Ovary (tissue), 3 donors: ENCODE data around the gene GOLGA1.

Experiments used
- CTCF ChIP-seq, 3 donors: fragments of 450-650 bp in 2 of 3; fragments of 200-600 bp in 1 of 3; IDR thresholded peaks; one replicate each; pipeline versions ENCODE4 v1.5.1 to v1.8.0; 2016 to 2022; ENCODE audit warnings: antibody characterized with exemption in 3 of 3, mild to moderate bottlenecking in 1 of 3
- EP300 ChIP-seq: sonication (generic); formaldehyde crosslinking; IDR thresholded peaks from one replicate; pipeline ENCODE4 v1.6.1; 2017; ENCODE audit warnings: antibody characterized with exemption
- POLR2A ChIP-seq: fragments of 450-650 bp; IDR thresholded peaks from one replicate; pipeline ENCODE4 v1.6.1; 2017; ENCODE audit warnings: antibody characterized with exemption, mild to moderate bottlenecking, moderate library complexity
- donor health status: DM: no; HTN: no; CAD: no.

- no peak for TF ChIP-seq CTCF (IDR thresholded peaks at IDR 0.05)
- no peak for TF ChIP-seq POLR2A
- no peak for TF ChIP-seq EP300
Observed at GRCh38 chr9:124968238-124968637, 27.4 kb upstream of the GOLGA1 start.
